Fibroblast of lung (primary cell): ENCODE measurements around the gene AP5B1.

Experiments
- EZH2 ChIP-seq: IDR thresholded peaks from 2 replicates; pipeline ENCODE4 v1.5.1; 2012; ENCODE audit warnings: low read length, control low read depth, mild to moderate bottlenecking; ENCODE audit errors: missing control alignments
- TF ChIP-seq, protein P1 (sequence below), 2 donors: IDR thresholded peaks in 1 of 2; conservative IDR thresholded peaks in 1 of 2; 1 replicate in 1 of 2; 2 replicates in 1 of 2; pipeline ENCODE4 v1.5.1; 2011 to 2012; ENCODE audit warnings: low read length in 2 of 2, control low read depth in 1 of 2, inconsistent platforms in 1 of 2, low read depth in 1 of 2, mild to moderate bottlenecking in 1 of 2

DNA sequence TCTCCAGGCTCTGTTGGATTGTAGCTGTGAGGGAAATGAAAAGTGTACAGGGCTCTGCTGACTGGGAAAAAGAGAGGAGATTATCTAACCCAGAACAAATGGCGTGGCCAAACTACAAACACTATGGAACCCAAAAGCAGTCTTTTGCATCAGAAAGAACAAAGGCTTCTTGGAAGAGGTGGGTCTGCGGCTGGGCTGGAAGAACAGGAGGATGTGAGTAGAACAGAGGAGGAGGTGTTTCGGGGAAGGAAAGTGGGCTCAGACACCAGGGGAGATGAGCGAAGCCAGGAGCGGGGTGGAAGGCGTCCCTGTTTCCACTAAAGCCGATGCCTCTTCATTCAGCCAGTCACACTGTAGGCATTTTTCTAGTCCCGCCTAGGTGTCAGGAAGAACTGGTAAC lies 18.1 kb upstream of the AP5B1 start:
- TF ChIP-seq EZH2: no peak
- TF ChIP-seq, protein P1, sequence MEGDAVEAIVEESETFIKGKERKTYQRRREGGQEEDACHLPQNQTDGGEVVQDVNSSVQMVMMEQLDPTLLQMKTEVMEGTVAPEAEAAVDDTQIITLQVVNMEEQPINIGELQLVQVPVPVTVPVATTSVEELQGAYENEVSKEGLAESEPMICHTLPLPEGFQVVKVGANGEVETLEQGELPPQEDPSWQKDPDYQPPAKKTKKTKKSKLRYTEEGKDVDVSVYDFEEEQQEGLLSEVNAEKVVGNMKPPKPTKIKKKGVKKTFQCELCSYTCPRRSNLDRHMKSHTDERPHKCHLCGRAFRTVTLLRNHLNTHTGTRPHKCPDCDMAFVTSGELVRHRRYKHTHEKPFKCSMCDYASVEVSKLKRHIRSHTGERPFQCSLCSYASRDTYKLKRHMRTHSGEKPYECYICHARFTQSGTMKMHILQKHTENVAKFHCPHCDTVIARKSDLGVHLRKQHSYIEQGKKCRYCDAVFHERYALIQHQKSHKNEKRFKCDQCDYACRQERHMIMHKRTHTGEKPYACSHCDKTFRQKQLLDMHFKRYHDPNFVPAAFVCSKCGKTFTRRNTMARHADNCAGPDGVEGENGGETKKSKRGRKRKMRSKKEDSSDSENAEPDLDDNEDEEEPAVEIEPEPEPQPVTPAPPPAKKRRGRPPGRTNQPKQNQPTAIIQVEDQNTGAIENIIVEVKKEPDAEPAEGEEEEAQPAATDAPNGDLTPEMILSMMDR (conservative IDR thresholded peaks at IDR 0.05 in 1 of 2, IDR thresholded peaks at IDR 0.05 in 1 of 2; ENCODE audit: low read depth in 1 of 2, low read length in 2 of 2): no peak
